ENCODE measurements around the gene ATP2C2.

The ATP2C2 gene

DNA sequence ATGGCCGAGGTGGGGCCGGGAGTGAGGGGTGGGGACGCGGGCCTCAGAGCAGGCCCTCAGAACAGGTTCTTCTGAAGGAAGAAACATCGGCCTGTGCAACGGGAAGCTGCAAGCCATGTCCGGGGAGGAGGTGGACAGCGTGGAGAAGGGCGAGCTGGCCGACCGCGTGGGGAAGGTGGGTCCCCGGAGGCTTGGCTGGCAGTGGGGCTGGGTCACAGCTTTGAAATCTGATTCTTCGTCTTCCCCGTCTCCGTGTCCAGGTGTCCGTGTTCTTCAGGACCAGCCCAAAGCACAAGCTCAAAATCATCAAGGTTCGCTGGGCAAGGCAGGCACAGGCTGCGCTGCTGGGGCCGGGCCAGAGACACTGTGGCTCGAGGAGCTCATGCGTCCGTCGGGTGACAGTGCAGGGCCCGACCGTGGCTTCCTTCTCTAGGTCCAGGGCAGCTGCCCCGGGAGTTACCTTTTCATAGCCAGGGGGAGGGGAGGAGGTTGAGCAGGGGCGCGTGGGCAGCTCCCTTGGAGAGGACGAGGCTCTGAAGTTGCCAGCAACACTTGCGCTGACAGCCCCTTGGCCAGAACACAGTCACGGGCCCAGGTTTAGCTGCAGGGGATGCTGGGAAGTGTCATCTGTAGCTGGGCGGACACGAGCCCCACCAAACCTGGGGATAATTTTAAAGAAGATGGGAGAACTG lies 84.9 kb downstream of the ATP2C2 start:
- no peak for FAIRE-seq

DNA sequence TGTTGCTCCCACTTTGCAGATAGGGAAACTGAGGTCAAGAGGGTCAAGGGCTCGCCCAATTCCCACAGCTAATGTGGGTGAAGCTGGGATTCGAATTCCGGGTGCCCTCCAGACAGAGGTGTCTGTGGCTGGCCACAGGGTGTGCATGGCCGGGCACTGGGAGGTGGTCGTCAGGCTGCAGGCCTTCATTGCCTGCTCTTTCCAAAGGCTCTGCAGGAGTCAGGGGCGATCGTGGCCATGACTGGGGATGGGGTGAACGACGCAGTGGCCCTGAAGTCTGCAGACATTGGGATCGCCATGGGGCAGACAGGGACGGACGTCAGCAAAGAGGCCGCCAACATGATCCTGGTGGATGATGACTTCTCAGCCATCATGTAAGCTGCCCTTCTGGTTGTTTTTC lies 86.3 kb downstream of the ATP2C2 start:
- FAIRE-seq: no peak

DNA sequence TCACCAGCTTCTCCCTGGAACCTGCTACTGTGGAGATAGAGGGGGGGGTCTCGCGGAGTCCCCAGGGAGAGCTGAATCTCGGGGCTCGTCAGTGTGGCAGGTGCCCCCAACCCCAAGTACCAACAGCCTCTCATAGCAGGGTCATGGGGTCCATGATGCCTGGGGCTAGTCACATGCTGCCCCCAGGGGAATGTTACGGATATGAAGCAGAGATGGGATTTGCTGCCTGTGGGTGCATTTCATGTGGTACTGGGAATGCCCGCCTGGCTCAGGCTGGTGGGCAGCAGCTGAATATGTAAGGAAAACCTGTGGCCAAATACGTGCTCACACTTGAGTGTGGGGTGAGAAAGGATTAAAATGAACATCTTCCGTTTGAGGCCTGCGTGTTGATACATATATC lies 86.7 kb downstream of the ATP2C2 start:
- FAIRE-seq: no peak

DNA sequence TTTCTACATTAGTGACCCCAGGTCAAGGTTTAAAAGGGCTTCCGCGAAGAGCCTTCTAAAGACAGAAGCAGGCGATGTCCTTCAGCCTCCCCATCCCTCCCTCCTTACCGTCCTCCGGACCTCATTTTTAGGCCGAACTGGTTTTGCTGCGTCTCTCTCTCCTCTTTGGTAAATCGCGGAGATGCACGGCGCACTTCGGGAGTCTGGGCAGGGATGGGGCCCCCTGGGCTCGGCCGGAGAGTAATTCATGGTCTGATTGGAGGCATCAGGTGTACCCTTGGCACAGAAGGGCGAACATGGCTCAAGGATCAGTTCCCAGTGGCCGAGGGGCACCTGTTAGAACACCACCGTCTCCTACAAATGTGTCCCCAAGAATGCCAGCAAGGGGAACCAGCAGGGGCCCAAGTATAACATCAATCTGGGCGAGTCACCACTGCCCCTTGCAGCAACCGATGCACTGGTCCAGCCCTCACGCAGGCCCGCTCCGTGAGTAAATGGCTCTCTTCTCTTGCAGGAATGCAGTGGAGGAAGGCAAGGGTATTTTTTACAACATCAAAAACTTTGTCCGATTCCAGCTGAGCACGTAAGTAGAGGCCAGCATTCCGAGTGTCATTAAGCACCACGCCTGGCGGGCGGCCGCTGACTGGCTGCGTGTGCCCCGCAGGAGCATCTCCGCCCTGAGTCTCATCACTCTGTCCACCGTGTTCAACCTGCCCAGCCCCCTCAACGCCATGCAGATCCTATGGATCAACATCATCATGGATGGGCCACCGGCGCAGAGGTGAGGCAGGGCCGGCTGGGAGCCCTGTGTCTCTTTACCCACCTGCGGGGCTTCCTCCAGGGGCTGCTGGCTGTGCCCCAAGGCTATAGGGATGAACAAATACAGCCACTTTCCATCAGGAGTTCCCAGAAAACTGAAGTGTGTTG lies 90.5 kb downstream of the ATP2C2 start:
- no peak for FAIRE-seq

DNA sequence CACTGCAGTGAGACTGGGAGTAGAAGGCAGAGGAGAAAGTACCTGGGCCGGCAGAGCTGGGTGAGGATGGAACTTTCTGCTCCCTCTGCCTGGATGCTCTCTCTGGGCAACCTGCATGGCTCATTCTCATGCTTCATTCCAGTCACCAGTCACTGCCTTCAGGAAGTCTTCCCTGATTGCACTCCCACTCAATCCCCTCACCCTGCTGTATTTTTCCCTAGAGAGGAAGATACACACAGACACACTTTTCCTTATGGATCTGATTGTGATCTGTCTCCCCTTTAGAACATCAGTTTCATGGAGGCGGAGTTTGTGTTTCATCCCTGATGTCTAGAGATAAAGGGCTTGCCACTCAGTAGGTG lies 91.2 kb downstream of the ATP2C2 start:
- no peak for FAIRE-seq

DNA sequence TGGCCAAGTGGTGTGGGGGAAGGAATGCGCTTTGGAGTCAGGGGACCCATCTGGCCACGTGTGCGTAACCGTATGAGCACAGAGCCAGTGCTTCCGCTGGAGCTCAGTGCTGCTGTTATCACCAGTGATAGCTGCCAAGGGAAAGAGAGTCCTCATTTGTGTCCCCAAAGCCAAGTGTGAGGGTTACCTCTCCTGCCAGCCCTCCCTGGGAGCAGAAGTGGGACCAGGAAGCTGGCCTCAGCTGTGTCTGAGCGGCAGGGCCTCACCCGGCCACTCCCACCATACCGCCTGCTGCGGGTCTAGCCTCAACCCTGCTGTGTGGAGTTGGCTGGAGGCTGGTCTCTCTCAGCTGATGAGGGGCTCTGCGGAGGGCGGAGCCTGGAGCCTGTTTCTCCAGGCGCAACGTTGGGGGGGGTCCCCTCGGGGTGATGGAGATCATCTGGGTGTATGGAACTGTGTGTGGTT lies 91.6 kb downstream of the ATP2C2 start:
- no peak for FAIRE-seq

DNA sequence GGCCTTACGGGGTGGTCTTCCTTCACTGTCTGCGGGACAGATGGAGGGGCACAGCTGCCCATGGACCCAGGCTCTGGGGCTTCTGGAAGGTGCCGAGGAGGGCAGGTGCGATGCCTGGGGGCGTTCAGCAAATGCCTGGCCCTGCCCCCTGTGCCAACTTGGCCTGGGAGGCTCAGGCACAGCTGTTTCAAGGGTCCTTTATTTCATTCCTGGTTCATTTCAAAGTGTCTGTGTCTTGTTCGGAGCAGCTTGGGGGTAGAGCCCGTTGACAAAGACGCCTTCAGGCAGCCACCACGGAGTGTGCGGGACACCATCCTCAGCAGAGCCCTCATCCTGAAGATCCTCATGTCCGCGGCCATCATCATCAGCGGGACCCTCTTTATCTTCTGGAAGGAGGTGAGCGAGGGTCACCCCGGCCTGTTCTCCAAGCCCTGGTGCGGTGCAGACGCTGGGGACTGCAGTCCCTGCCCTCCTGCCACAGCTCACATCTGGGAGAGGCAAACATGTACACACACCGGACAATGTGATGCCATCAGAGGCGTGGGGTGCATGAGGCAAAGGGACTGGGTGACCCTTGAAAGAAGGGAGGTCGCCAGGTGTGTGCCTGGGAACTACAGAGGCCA lies 92.2 kb downstream of the ATP2C2 start:
- no peak for FAIRE-seq

DNA sequence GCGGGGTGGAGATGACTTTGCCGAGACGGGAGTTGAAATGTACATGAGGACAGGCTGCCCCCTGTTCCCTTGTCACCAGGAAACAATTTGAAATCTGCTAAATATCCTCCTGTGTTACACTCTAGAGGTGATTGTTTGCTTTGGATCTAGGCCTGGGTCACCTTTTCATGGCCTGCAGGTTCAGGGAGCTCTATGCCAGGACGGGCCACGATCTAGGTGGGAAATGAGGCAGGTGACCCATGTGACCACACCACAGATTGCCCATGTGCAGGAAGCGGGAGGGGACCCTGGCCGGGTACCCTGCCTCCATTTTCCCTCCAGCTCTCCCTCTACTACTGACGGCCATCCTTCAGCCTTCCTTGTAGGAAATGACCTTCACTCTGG lies 92.7 kb downstream of the ATP2C2 start:
- no peak for FAIRE-seq

DNA sequence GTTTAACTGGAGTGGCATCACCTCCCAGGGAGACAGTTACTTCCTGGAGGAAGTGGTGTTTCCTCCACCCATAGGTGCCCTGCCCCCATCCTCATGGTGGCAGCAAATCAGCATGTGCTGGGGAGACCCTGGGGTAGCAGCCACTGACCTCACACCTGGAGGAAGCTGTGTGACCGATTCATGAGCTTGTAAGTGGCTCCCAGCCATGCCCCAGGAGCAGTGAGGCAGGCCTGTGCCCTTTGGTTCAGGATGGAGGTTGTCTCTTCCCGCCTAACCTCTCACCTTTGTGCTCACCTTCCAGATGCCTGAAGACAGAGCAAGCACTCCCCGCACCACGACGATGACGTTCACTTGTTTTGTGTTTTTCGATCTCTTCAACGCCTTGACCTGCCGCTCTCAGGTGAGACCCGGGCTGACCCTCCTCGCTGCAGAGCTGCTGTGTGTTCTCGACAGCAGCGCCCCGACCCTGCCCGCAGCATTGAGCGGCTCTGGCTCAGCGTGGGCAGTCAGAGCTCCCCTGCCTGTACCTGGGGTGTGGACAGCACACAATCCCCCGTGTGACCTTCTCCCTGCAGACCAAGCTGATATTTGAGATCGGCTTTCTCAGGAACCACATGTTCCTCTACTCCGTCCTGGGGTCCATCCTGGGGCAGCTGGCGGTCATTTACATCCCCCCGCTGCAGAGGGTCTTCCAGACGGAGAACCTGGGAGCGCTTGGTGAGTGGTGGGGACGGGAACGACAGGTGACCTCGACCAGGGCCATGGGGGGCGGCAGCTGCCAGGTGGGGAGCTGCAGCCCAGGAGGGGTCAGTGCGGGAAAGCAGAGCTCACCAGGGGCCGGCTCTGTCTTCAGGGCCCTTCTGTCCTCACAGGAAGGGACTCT lies 93.3 kb downstream of the ATP2C2 start:
- FAIRE-seq: no peak

DNA sequence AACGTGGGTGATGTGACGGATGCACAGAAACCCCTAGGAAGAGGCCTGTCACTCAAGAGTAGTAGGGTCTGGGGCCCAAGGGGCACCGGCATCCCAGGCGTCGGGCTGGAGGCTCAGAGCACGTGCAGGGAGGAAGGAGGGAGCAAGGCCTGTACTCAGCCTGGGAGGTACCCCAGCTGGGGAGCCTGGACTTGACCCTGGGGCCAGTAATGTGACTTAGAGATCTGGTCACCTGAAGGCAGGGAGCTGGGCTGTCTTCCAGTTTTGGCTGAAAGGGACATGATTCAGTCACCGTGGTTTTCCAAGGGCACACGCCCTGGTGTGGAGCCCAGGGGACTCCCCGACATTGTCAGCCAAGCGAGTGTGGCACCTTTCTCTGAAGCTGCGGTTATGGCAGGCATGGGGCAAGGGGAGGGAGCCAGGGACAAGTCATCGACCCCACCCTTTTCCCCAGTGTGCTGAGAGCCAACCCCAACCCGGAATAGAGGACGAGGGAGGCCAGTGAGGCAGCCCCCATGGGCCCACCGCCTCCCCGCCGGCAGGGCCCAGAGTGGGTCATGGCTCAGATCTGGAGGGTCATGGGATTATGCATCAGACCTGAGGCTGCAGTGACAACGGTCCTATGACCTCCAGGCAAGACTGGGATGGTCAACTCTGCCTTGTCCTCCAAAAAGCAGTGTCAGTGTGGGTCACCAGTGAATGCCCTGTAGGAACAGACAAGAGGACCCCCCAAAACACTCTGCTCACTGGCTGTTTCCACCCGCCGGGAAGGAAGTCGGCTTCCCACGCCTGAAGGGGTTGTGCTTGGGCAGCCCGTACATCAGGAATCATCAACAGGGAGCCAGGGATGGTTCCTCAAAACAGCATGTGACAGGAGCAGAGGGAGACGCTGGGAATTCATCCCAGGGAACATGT lies 94.2 kb downstream of the ATP2C2 start:
- FAIRE-seq: no peak

DNA sequence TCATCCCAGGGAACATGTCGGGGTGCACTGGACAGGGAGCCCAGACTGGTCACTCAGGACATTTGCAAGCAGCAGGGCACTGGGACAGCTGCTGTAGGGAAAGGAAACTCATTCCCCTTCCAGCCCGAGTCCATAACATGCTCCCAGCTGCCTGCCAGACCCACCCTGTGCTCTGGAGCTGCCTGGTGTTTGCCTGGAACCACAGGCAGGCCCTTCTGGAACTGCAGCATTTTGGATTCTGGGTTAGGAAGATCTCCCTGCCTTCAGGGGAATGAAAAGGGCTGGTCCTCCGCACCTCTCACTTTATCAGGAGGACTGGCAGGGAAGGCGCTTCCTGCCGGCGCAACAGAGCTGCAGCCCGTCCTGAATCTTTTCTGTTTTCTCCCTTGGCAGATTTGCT lies 94.9 kb downstream of the ATP2C2 start:
- no peak for FAIRE-seq

DNA sequence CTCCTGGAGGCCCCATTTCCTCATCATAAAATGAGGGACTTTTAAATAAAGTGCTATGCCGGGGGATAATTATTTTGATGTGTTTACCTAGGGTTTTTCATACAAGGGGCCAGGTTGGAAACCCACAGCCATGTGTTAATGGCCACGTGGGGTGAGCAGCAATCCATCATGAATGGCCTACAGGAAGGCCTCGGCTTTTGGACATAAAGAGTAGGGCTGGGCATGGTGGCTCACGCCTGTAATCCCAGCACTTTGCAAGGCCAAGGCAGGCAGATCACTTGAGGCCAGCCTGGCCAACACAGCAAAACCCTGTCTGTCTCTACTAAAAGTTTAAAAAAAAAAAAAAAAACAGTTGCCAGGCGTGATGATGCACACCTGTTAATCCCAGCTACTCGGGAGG lies 95.8 kb downstream of the ATP2C2 start:
- no peak for FAIRE-seq

DNA sequence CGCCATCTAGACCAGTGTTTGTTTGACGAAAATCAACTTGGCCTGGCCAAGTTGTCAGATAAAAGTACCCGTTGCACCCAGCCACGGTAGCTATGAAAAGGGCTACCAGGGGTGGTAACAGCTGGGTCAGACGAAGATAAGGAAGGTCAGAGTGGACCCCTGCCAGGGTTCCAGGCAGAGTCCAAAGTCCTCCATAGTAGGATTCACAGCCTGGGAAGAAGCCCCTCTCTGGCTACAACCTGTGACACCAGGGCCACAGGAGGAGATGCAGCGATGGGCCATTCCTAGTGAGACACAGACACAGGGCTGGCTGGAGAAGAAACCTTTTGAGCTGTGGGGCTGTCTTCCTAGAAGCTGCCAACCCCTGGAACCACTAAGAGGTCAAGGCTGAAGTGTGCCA lies 96.8 kb downstream of the ATP2C2 start:
- no peak for FAIRE-seq

DNA sequence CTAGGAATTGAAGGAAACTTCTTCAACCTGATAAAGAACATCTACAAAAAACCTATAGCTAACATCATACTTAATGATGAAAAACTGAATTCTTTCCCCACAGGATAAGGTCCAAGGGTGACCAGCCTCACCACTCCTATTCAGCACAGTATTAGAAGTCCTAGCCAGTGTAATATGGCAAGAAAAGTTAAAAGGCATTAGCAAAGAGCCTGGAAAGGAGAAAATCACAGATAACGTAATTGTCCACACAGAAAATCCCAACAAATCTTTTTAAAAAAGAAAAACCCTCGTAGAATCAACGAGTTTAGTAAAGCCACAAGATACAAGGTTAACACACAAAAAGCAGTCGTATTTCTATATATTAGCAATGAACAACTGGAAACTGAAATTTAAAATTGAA lies 98.4 kb downstream of the ATP2C2 start:
- no peak for FAIRE-seq

DNA sequence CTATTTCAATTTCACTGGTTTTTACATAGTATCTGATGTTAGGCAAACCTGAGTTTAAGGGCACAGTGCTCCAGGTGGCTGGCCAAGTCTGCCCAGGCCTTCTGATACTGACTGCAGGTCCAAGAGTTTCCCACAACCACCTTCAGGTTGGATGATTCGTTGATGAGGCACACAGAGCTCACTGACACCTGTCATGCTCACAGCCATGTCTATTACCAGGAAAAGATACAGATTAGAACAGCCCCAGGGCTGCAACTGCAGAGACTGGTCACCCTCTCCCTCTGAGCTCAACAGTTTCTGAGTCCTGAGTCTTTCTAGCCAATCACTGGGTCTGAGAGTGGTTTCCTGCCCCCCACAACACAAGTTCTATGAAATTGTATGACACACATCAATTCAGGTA lies 98.9 kb downstream of the ATP2C2 start:
- FAIRE-seq: no peak

DNA sequence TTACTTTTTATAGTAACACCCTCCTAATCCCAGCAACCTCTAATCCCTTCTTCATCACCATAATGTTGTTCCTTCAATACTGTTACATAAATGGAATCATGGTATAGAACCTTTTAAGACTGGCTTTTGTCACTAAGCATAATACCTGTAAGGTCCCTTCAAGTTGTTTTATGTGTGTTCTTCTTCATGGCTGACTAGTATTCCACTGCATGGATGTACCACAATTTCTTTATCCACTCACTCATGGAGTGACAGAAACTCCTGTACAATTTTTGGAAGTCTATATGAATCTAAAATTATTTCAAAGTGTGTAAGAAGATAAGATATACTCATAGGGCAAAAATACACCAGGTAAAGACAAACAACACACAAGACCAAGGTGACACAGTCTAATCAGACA lies 99.4 kb downstream of the ATP2C2 start:
- no peak for FAIRE-seq

DNA sequence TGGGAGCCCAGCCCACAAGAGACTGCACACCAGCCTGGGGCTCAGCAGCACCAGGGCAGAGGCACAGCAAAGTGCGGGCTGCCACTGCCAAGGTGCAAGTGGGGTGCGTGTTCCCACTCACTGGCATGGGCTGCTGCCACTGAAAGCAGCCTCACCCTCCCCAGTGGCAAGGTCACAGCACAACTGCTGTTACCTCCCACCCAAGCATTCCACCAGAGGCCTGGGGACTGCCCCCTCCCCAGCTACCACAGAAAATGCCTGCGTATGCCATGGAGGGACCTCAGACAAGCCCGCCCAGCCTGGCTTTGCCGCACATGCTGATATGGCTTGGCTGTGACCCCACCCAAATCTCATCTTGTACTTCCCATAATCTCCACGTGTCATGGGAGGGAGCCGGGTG lies 103.0 kb downstream of the ATP2C2 start:
- FAIRE-seq: no peak

DNA sequence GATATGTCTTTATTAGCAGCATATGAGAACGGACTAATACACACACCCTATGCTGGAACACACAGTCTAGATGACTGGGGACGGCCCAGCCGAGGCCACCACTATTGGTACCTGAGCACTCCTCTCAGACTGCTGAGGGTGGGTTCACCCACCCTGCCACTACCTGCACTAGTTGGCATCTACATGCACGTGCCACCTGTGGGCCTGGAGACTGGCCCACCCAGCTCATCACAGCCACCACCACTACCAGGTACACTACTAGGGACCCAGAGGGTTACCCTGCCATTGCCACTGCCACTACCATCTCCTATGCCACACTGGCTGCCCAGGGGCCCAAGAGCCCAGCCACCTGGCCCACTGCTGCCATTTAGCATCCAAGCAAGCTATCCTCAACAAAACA lies 103.6 kb downstream of the ATP2C2 start:
- no peak for FAIRE-seq

DNA sequence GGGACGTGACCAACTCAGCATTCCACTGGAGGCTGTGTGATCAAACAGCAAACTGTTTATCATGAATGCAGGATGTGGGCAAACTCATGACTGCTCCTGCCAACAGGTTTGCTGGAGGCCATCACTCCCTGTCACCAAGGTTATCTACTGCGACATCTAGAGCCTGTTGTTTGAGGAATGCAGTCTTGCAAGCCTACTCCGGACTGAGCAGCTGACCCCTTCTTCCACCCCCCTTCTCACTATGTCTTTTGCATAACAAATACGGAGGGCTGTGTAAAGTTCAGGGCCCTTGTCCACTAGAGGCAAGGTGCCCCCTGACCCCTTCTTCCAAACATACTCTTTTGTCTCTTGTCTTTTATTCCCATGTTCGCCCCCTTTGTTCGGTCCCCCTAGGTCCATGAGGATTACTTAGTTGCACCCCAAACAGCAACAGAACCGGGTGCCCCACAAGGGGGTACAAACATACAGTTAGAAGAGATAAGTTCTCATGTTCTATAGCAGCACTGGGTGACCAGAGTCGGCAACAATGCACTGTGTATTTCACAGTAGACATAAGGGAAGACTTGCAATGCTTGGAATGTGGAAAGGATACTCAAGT lies 107.4 kb downstream of the ATP2C2 start:
- no peak for FAIRE-seq

DNA sequence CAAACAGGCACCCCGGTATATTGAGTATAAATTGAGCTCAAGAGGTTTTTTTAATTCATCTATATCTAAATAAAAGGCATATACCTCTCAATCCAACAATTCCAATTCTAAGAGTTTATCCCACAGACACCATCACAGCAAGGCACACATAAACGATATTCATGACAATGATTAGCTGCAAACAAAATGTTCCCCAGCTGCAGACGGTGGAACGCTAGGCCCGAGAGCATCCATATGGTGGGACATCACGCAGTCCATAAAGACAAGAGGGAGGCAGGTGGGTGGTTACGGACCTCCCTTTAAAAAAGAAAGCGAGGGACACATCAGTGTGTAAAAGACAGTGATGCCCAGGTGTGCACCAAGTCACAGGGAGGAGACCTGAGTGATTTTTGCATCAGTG lies 108.1 kb downstream of the ATP2C2 start:
- no peak for FAIRE-seq

DNA sequence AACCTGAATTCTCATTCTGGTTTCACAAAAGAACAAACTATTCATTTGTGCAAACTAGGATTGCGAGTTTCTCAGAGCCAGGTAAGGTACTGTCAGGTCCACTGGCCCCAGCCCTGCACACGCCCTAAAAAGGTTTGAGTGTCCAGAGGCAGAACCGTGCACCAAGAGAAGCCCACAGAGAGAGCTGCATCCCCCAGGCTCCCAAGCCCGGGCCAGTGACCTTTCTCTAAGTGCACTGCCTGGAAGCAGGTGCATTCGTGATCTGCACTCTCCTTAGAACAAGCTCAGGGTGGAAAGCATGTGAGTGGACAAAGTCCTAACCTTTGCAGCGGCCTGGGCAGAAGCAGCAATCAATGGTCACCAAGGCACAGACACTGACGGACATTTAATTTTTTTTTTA lies 109.3 kb downstream of the ATP2C2 start:
- no peak for FAIRE-seq

Data from islet of Langerhans (tissue), 1 donor.